ENCODE data around the gene HNRNPU.

HNRNPU gene

GRCh38 chr1:244800821-244801220, 63.5 kb downstream of the HNRNPU start:
- no peak for ATAC-seq
- TF ChIP-seq ZNF565 (CRISPR knock-in tag; conservative IDR thresholded peaks at IDR 0.05; ENCODE audit: low read depth) (no peak), ZC3H10 (CRISPR knock-in tag; IDR thresholded peaks at IDR 0.05) (no peak), ISL1 (CRISPR knock-in tag; IDR thresholded peaks at IDR 0.05) (no peak), SNAI2 (CRISPR knock-in tag; IDR thresholded peaks at IDR 0.05) (no peak), ZFP3 (CRISPR knock-in tag; IDR thresholded peaks at IDR 0.05) (no peak), CSRNP3 (CRISPR knock-in tag; IDR thresholded peaks at IDR 0.05) (no peak), ESRRG (CRISPR knock-in tag; IDR thresholded peaks at IDR 0.05) (no peak), ARNTL (CRISPR knock-in tag; IDR thresholded peaks at IDR 0.05; ENCODE audit: borderline replicate concordance, low read depth) (no peak), PPARA (CRISPR knock-in tag; IDR thresholded peaks at IDR 0.05; ENCODE audit: borderline replicate concordance) (no peak), TCF4 (CRISPR knock-in tag; IDR thresholded peaks at IDR 0.05; ENCODE audit: borderline replicate concordance) (no peak), BACH2 (CRISPR knock-in tag; IDR thresholded peaks at IDR 0.05; ENCODE audit: borderline replicate concordance) (no peak), GLIS3 (CRISPR knock-in tag; IDR thresholded peaks at IDR 0.05) (no peak), ZFP30 (CRISPR knock-in tag; IDR thresholded peaks at IDR 0.05) (no peak), CSDC2 (CRISPR knock-in tag; IDR thresholded peaks at IDR 0.05) (no peak), OSR1 (CRISPR knock-in tag; IDR thresholded peaks at IDR 0.05) (no peak), TOX (CRISPR knock-in tag; IDR thresholded peaks at IDR 0.05; ENCODE audit: borderline replicate concordance) (no peak)

All from SK-N-SH treated with all-trans-retinoic acid at 6 μM for 48 hours (cell line).